Glutamatergic neuron (in vitro differentiated cells): ENCODE measurements around the gene TAC3. TPM values are rescaled to one million over a fixed set of nuclear protein-coding genes. Genes with fewer than 3 reads are reported as not detected.

Source experiments
- DNase-seq: peaks from one replicate; pipeline ENCODE4 v3.0.0; 2022
- H3K27ac Mint-ChIP-seq: one replicate; pipeline ENCODE4 v1.8.0; 2020; ENCODE audit warnings: mild to moderate bottlenecking, mixed read lengths, inconsistent platforms; ENCODE audit not compliant: unreplicated experiment
- H3K27me3 Mint-ChIP-seq: one replicate; pipeline ENCODE4 v1.8.0; 2020; ENCODE audit warnings: mild to moderate bottlenecking, moderate library complexity, mixed read lengths, inconsistent platforms; ENCODE audit not compliant: unreplicated experiment
- H3K36me3 Mint-ChIP-seq: one replicate; pipeline ENCODE4 v1.8.0; 2020; ENCODE audit warnings: mild to moderate bottlenecking, mixed read lengths, inconsistent platforms; ENCODE audit not compliant: unreplicated experiment
- H3K4me1 Mint-ChIP-seq: one replicate; pipeline ENCODE4 v1.8.0; 2020; ENCODE audit warnings: mild to moderate bottlenecking, low read depth, mixed read lengths, inconsistent platforms; ENCODE audit not compliant: unreplicated experiment
- H3K4me3 Mint-ChIP-seq: one replicate; pipeline ENCODE4 v1.8.0; 2020; ENCODE audit warnings: mild to moderate bottlenecking, mixed read lengths, inconsistent platforms; ENCODE audit not compliant: unreplicated experiment
- H3K9me3 Mint-ChIP-seq: one replicate; pipeline ENCODE4 v1.8.0; 2020; ENCODE audit warnings: mild to moderate bottlenecking, moderate library complexity, mixed read lengths, inconsistent platforms; ENCODE audit not compliant: unreplicated experiment
- total RNA-seq: library from RNA; stranded (reverse); fragmentation: NEBNext Ultra II Directional; extraction: Animal tissue kit (Norgen Biotek cat#: 25700); gene quantifications from one replicate; pipeline ENCODE4 v1.2.1, GENCODE V29; 2021; ENCODE audit not compliant: unreplicated experiment
- TF ChIP-seq, protein P1 (sequence below): fragments of 200-600 bp; sonication (generic); IDR thresholded peaks from one replicate; pipeline ENCODE4 v1.5.0; 2021; ENCODE audit not compliant: partially characterized antibody, unreplicated experiment

Gene TAC3
- total RNA-seq, 1 donor from 2014 or later, result 0.74 TPM

GRCh38 chr12:57051011-57051410 is 34.7 kb upstream of the TAC3 start:
- no peak overlapping the region for H3K4me3 Mint-ChIP-seq
- no peaks in the 10 kb centered on the region for H3K9me3 Mint-ChIP-seq
- no peak overlapping the region for H3K27ac Mint-ChIP-seq

DNA sequence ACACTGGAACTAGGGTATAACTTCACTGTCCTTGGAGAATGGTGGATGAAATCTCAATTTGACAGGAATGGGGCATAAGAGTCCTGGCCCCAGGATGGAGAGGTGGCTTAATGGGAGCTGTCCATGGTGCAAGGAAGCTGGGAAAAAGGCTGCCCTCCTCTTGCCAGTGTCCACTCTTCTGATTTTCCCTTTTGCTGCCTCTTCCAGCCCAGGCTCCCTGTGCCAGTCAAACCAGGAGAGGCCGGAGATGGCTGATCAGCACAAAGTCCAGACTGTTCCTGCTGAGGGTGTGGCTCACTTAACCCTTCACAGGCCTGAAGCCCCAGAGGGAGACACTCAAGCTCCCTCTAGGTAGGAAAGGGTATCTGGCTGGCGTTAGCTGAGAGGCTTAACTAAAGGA is 33.6 kb upstream of the TAC3 start, which contains the start of gene MYO1A:
MYO1A (minus strand) TSS at position 240 of the 400 bp plus-strand sequence. CDS start 1,806 bp downstream, outside the sequence.
- H3K9me3 Mint-ChIP-seq, result no peaks in the 10 kb centered on the region
- H3K27me3 Mint-ChIP-seq, result no peaks in the 10 kb centered on the region
- no peak within 1 kb of the TSS for H3K27ac Mint-ChIP-seq
- H3K36me3 Mint-ChIP-seq, result no peaks in the 10 kb centered on the region
- DNase-seq, result no peak
- H3K4me1 Mint-ChIP-seq, result no peaks in the 10 kb centered on the region
- TF ChIP-seq, protein P1, sequence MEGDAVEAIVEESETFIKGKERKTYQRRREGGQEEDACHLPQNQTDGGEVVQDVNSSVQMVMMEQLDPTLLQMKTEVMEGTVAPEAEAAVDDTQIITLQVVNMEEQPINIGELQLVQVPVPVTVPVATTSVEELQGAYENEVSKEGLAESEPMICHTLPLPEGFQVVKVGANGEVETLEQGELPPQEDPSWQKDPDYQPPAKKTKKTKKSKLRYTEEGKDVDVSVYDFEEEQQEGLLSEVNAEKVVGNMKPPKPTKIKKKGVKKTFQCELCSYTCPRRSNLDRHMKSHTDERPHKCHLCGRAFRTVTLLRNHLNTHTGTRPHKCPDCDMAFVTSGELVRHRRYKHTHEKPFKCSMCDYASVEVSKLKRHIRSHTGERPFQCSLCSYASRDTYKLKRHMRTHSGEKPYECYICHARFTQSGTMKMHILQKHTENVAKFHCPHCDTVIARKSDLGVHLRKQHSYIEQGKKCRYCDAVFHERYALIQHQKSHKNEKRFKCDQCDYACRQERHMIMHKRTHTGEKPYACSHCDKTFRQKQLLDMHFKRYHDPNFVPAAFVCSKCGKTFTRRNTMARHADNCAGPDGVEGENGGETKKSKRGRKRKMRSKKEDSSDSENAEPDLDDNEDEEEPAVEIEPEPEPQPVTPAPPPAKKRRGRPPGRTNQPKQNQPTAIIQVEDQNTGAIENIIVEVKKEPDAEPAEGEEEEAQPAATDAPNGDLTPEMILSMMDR, result no peak
- no peak within 1 kb of the TSS for H3K4me3 Mint-ChIP-seq

More at GRCh38 chr12:57051011-57051410, 34.7 kb upstream of the TAC3 start:
- DNase-seq, result no peak
- no peaks in the 10 kb centered on the region for H3K27me3 Mint-ChIP-seq
- H3K4me1 Mint-ChIP-seq, result peaks cover 2% of the 10 kb centered on the region
- no peaks in the 10 kb centered on the region for H3K36me3 Mint-ChIP-seq
- TF ChIP-seq, protein P1, result no peak

DNA sequence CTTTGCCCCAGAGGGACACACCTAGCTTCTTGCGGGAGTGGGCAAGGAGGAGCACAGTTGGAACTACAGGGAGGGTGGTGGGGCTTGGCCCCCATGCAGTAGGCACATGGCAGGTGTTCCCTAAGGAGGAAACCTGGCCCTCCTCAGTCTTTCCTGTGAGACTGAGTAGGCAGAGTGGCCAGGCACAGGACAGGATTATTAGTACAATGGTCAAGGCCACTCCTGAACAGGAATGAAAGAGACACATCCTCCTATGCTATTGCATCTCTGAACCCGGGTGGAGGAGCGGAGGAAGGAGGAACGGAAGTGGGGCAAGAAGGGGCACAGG is 32.8 kb upstream of the TAC3 start:
- Mint-ChIP-seq H3K9me3 (no peaks in the 10 kb centered on the region), H3K27me3 (no peaks in the 10 kb centered on the region), H3K4me3 (no peak overlapping the region), H3K36me3 (no peaks in the 10 kb centered on the region), H3K4me1 (no peaks in the 10 kb centered on the region), H3K27ac (no peak overlapping the region)
- DNase-seq, result no peak
- TF ChIP-seq, protein P1, result no peak

GRCh38 chr12:57048423-57049118 is 32.2 kb upstream of the TAC3 start:
- H3K27me3 Mint-ChIP-seq, result no peaks in the 10 kb centered on the region
- no peaks in the 10 kb centered on the region for H3K9me3 Mint-ChIP-seq
- no peak overlapping the region for H3K4me3 Mint-ChIP-seq
- H3K27ac Mint-ChIP-seq, result no peak overlapping the region
- TF ChIP-seq, protein P1, result no peak
- H3K36me3 Mint-ChIP-seq, result no peaks in the 10 kb centered on the region
- no peaks in the 10 kb centered on the region for H3K4me1 Mint-ChIP-seq
- no peak for DNase-seq

GRCh38 chr12:57047981-57048380 is 31.7 kb upstream of the TAC3 start:
- H3K9me3 Mint-ChIP-seq, result no peaks in the 10 kb centered on the region
- no peaks in the 10 kb centered on the region for H3K4me1 Mint-ChIP-seq
- H3K36me3 Mint-ChIP-seq, result no peaks in the 10 kb centered on the region
- no peaks in the 10 kb centered on the region for H3K27me3 Mint-ChIP-seq
- TF ChIP-seq, protein P1, result no peak
- H3K4me3 Mint-ChIP-seq, result no peak overlapping the region
- DNase-seq, result no peak
- no peak overlapping the region for H3K27ac Mint-ChIP-seq
